HepG2 (cell line): ENCODE measurements around the gene MED22. TPM values are rescaled to one million over a fixed set of nuclear protein-coding genes. Genes with fewer than 3 reads are reported as not detected.

Source experiments
- ATF6 ChIP-seq: sonication (generic); formaldehyde crosslinking; conservative IDR thresholded peaks from 2 replicates; pipeline ENCODE4 v1.4.0; 2020; ENCODE audit warnings: missing genetic modification reagents
- ETV5 ChIP-seq: IDR thresholded peaks from 2 replicates; pipeline ENCODE4 v1.6.1; 2018; ENCODE audit warnings: missing biosample characterization, missing genetic modification reagents, inconsistent platforms, borderline replicate concordance
- GMEB2 ChIP-seq: IDR thresholded peaks from 2 replicates; pipeline ENCODE4 v1.6.1; 2016; ENCODE audit warnings: missing biosample characterization, missing genetic modification reagents, low read depth
- GPN1 ChIP-seq: sonication (generic); formaldehyde crosslinking; IDR thresholded peaks from 2 replicates; pipeline ENCODE4 v1.5.1; 2020; ENCODE audit warnings: missing genetic modification reagents, borderline replicate concordance
- MAFG ChIP-seq: sonication (generic); formaldehyde crosslinking; IDR thresholded peaks from 2 replicates; pipeline ENCODE4 v1.5.1; 2020; ENCODE audit warnings: mild to moderate bottlenecking, missing genetic modification reagents
- NBN ChIP-seq: fragments of 450-650 bp; conservative IDR thresholded peaks from 2 replicates; pipeline ENCODE4 v1.6.1; 2017
- NCOA1 ChIP-seq: sonication (generic); formaldehyde crosslinking; IDR thresholded peaks from 2 replicates; pipeline ENCODE4 v1.9.0; 2021; ENCODE audit warnings: missing genetic modification reagents
- NFAT5 ChIP-seq: sonication (generic); formaldehyde crosslinking; IDR thresholded peaks from 2 replicates; pipeline ENCODE4 v1.4.0; 2020; ENCODE audit warnings: missing genetic modification reagents
- PAF1 ChIP-seq: IDR thresholded peaks from 2 replicates; pipeline ENCODE4 v1.6.1; 2016; ENCODE audit warnings: missing genetic modification reagents, missing compliant biosample characterization
- SPEN ChIP-seq: sonication (generic); formaldehyde crosslinking; IDR thresholded peaks from 2 replicates; pipeline ENCODE4 v1.5.1; 2020; ENCODE audit warnings: low read depth, mild to moderate bottlenecking, missing genetic modification reagents
- ZBTB7B ChIP-seq: sonication (generic); formaldehyde crosslinking; IDR thresholded peaks from 2 replicates; pipeline ENCODE4 v1.4.0; 2020; ENCODE audit warnings: missing genetic modification reagents
- ZHX1 ChIP-seq: sonication (generic); formaldehyde crosslinking; IDR thresholded peaks from 2 replicates; pipeline ENCODE4 v1.8.1; 2022; ENCODE audit warnings: low read depth, mild to moderate bottlenecking, missing genetic modification reagents
- ZNF160 ChIP-seq: sonication (generic); formaldehyde crosslinking; IDR thresholded peaks from 2 replicates; pipeline ENCODE4 v1.8.0; 2022; ENCODE audit warnings: mild to moderate bottlenecking, inconsistent platforms, missing genetic modification reagents
- ZNF343 ChIP-seq: sonication (generic); formaldehyde crosslinking; IDR thresholded peaks from 2 replicates; pipeline ENCODE4 v1.4.0; 2020; ENCODE audit warnings: mild to moderate bottlenecking, missing genetic modification reagents
- ZNF644 ChIP-seq: IDR thresholded peaks from 2 replicates; pipeline ENCODE4 v1.6.1; 2016; ENCODE audit warnings: low read depth
- ZNF749 ChIP-seq: sonication (generic); formaldehyde crosslinking; IDR thresholded peaks from 2 replicates; pipeline ENCODE4 v1.8.0; 2022; ENCODE audit warnings: mild to moderate bottlenecking, missing genetic modification reagents, moderate library complexity, borderline replicate concordance
- ZNF841 ChIP-seq: sonication (generic); formaldehyde crosslinking; IDR thresholded peaks from 2 replicates; pipeline ENCODE4 v1.8.1; 2023; ENCODE audit warnings: missing genetic modification reagents, borderline replicate concordance
- polyA plus RNA-seq, 8 experiments: library from polyadenylated mRNA; depleted of rRNA in 3 of 8; stranded (reverse) in 7 of 8; unstranded in 1 of 8; fragments of >200 nt; fragmentation: Illumina TruSeq in 4 of 8; extraction: Trizol in 4 of 8; gene quantifications; 2 replicates each; pipeline versions ENCODE4 v1.2.1 to v1.2.3, GENCODE V29; 2011 to 2016; ENCODE audit warnings: low read depth in 4 of 8, missing spikeins in 1 of 8, mixed read lengths in 1 of 8; ENCODE audit not compliant: insufficient read depth in 1 of 8
- total RNA-seq, 5 experiments: library from RNA; depleted of rRNA; stranded (reverse); fragments of >200 nt; fragmentation: Illumina TruSeq; extraction: Trizol; gene quantifications; 2 replicates each; pipeline ENCODE4 v1.2.3, GENCODE V29; 2016; ENCODE audit warnings: low read depth in 1 of 5

The MED22 gene
- total and polyA plus RNA-seq, 2 of the 13 experiments (the other 11 are each of a cell fraction or from before 2014, with no cell fraction given) = 15.8 to 22.1 TPM

- TF ChIP-seq ZBTB7B (CRISPR knock-in tag) = 0 out of 2 replicates have a peak, but pooled peaks have one; percentile 21
- no peak for TF ChIP-seq ATF6
- TF ChIP-seq MAFG (CRISPR knock-in tag) = no peak
- no peak for TF ChIP-seq GPN1 (CRISPR knock-in tag)
- TF ChIP-seq ETV5 (CRISPR knock-in tag) = 0 out of 2 replicates have a peak, but pooled peaks have one; percentile 17
- no peak for TF ChIP-seq ZHX1 (CRISPR knock-in tag)
- TF ChIP-seq PAF1 (CRISPR knock-in tag) = peak; percentile 84
- TF ChIP-seq ZNF644 (CRISPR knock-in tag) = peak; percentile 54; the same call in 1 of the 2 replicates
- TF ChIP-seq ZNF749 (CRISPR knock-in tag) = no peak
- no peak for TF ChIP-seq GMEB2
- TF ChIP-seq NFAT5 (CRISPR knock-in tag) = no peak
- no peak for TF ChIP-seq ZNF343 (CRISPR knock-in tag)
- TF ChIP-seq ZNF160 (CRISPR knock-in tag) = no peak
- no peak for TF ChIP-seq NCOA1
- no peak for TF ChIP-seq ZNF841 (CRISPR knock-in tag)
- no peak for TF ChIP-seq NBN
- no peak for TF ChIP-seq SPEN (CRISPR knock-in tag)
These were observed 4.1 kb upstream of the MED22 start (continued) for GRCh38 chr9:133351908-133352634.
